Activated naive CD8-positive, alpha-beta T cell treated with anti-CD3 and anti-CD28 coated beads for 36 hours (primary cell): ENCODE data around the gene IGLL5. TPM values are rescaled to one million over a fixed set of nuclear protein-coding genes. Genes with fewer than 3 reads are reported as not detected.
A peak's percentile ranks its signal among the peaks of the same experiment; 100 is the strongest.

ENCODE experiments used
- DNase-seq: peaks from one replicate; pipeline ENCODE4 v3.0.0; 2021
- H3K27ac Mint-ChIP-seq: one replicate; pipeline ENCODE4 v1.8.0; 2022; ENCODE audit warnings: mild to moderate bottlenecking, moderate library complexity, mixed read lengths
- H3K27me3 Mint-ChIP-seq: one replicate; pipeline ENCODE4 v1.8.0; 2022; ENCODE audit warnings: mild to moderate bottlenecking, mixed read lengths
- H3K36me3 Mint-ChIP-seq: one replicate; pipeline ENCODE4 v1.8.0; 2021; ENCODE audit warnings: mild to moderate bottlenecking, mixed read lengths
- H3K4me1 Mint-ChIP-seq: one replicate; pipeline ENCODE4 v1.8.0; 2021; ENCODE audit warnings: mixed read lengths
- H3K4me3 Mint-ChIP-seq: one replicate; pipeline ENCODE4 v1.8.0; 2022; ENCODE audit warnings: mild to moderate bottlenecking, moderate library complexity, mixed read lengths
- H3K9me3 Mint-ChIP-seq: one replicate; pipeline ENCODE4 v1.8.0; 2022; ENCODE audit warnings: mixed read lengths
- total RNA-seq, 2 experiments: library from RNA; stranded (reverse); gene quantifications; one replicate each; pipeline ENCODE4 v1.2.3, GENCODE V29; 2021

Gene IGLL5
- total RNA-seq, 2 experiments from 2014 or later, result 0.62 to 0.93 TPM

- Mint-ChIP-seq H3K4me3 (no peak overlapping the region), H3K27me3 (no peaks in the 10 kb centered on the region), H3K36me3 (no peaks in the 10 kb centered on the region), H3K4me1 (peaks cover 24% of the 10 kb centered on the region), H3K27ac (peak overlapping the region; percentile 73), H3K9me3 (no peaks in the 10 kb centered on the region)
- peak; percentile 67 for DNase-seq
These were observed 41.2 kb downstream of the IGLL5 start for GRCh38 chr22:22928666-22929380.

GRCh38 chr22:22929381-22930221, 42.0 kb downstream of the IGLL5 start:
- H3K27ac Mint-ChIP-seq, result no peak overlapping the region

GRCh38 chr22:22930222-22930497, 42.5 kb downstream of the IGLL5 start:
- DNase-seq, result no peak
- Mint-ChIP-seq H3K27ac (peak overlapping the region; percentile 31), H3K4me3 (no peak overlapping the region), H3K27me3 (no peaks in the 10 kb centered on the region), H3K36me3 (no peaks in the 10 kb centered on the region), H3K4me1 (peaks cover 34% of the 10 kb centered on the region), H3K9me3 (no peaks in the 10 kb centered on the region)

More at GRCh38 chr22:22929381-22930221, 42.0 kb downstream of the IGLL5 start:
- Mint-ChIP-seq H3K4me3 (no peak overlapping the region), H3K4me1 (peaks cover 29% of the 10 kb centered on the region), H3K9me3 (no peaks in the 10 kb centered on the region), H3K27me3 (no peaks in the 10 kb centered on the region), H3K36me3 (no peaks in the 10 kb centered on the region)
- no peak for DNase-seq

- DNase-seq, result no peak
- Mint-ChIP-seq H3K27ac (no peak overlapping the region), H3K27me3 (no peaks in the 10 kb centered on the region), H3K4me1 (peaks cover 39% of the 10 kb centered on the region), H3K36me3 (no peaks in the 10 kb centered on the region), H3K9me3 (no peaks in the 10 kb centered on the region), H3K4me3 (no peak overlapping the region)
These were observed 43.2 kb downstream of the IGLL5 start for GRCh38 chr22:22930571-22931556.

GRCh38 chr22:22931557-22932270, 44.1 kb downstream of the IGLL5 start:
- Mint-ChIP-seq H3K4me3 (no peak overlapping the region), H3K27ac (no peak overlapping the region), H3K4me1 (peaks cover 42% of the 10 kb centered on the region), H3K36me3 (no peaks in the 10 kb centered on the region), H3K9me3 (no peaks in the 10 kb centered on the region), H3K27me3 (no peaks in the 10 kb centered on the region)
- no peak for DNase-seq

- Mint-ChIP-seq H3K36me3 (no peaks in the 10 kb centered on the region), H3K9me3 (no peaks in the 10 kb centered on the region), H3K4me3 (no peak overlapping the region), H3K27me3 (no peaks in the 10 kb centered on the region), H3K4me1 (peaks cover 41% of the 10 kb centered on the region), H3K27ac (no peak overlapping the region)
- DNase-seq, result no peak
These were observed 44.9 kb downstream of the IGLL5 start for GRCh38 chr22:22932512-22932941.

GRCh38 chr22:22933100-22933806, 45.6 kb downstream of the IGLL5 start:
- H3K27ac Mint-ChIP-seq, result peak overlapping the region; percentile 54
- no peaks in the 10 kb centered on the region for H3K27me3 Mint-ChIP-seq
- H3K4me3 Mint-ChIP-seq, result no peak overlapping the region
- H3K4me1 Mint-ChIP-seq, result peaks cover 38% of the 10 kb centered on the region
- no peaks in the 10 kb centered on the region for H3K36me3 Mint-ChIP-seq
- DNase-seq, result no peak
- H3K9me3 Mint-ChIP-seq, result no peaks in the 10 kb centered on the region

GRCh38 chr22:22933807-22934542, 46.4 kb downstream of the IGLL5 start:
- no peaks in the 10 kb centered on the region for H3K9me3 Mint-ChIP-seq
- H3K27me3 Mint-ChIP-seq, result no peaks in the 10 kb centered on the region
- peak overlapping the region; percentile 46 for H3K27ac Mint-ChIP-seq
- peaks cover 32% of the 10 kb centered on the region for H3K4me1 Mint-ChIP-seq
- no peak overlapping the region for H3K4me3 Mint-ChIP-seq
- no peaks in the 10 kb centered on the region for H3K36me3 Mint-ChIP-seq
- DNase-seq, result no peak

GRCh38 chr22:22934543-22935055, 47.0 kb downstream of the IGLL5 start:
- H3K9me3 Mint-ChIP-seq, result no peaks in the 10 kb centered on the region
- no peaks in the 10 kb centered on the region for H3K27me3 Mint-ChIP-seq
- DNase-seq, result no peak
- peaks cover 26% of the 10 kb centered on the region for H3K4me1 Mint-ChIP-seq
- peak overlapping the region; percentile 46 for H3K27ac Mint-ChIP-seq
- no peak overlapping the region for H3K4me3 Mint-ChIP-seq
- no peaks in the 10 kb centered on the region for H3K36me3 Mint-ChIP-seq

GRCh38 chr22:22935056-22935545, 47.5 kb downstream of the IGLL5 start:
- no peak for DNase-seq
- Mint-ChIP-seq H3K4me1 (peaks cover 26% of the 10 kb centered on the region), H3K9me3 (no peaks in the 10 kb centered on the region), H3K27ac (peak overlapping the region; percentile 53), H3K36me3 (no peaks in the 10 kb centered on the region), H3K27me3 (no peaks in the 10 kb centered on the region), H3K4me3 (no peak overlapping the region)

- H3K9me3 Mint-ChIP-seq, result no peaks in the 10 kb centered on the region
- no peaks in the 10 kb centered on the region for H3K27me3 Mint-ChIP-seq
- peaks cover 26% of the 10 kb centered on the region for H3K4me1 Mint-ChIP-seq
- no peaks in the 10 kb centered on the region for H3K36me3 Mint-ChIP-seq
- peak overlapping the region; percentile 53 for H3K27ac Mint-ChIP-seq
- DNase-seq, result peak; percentile 58
- H3K4me3 Mint-ChIP-seq, result no peak overlapping the region
These were observed 48.0 kb downstream of the IGLL5 start for GRCh38 chr22:22935546-22936157.

GRCh38 chr22:22936180-22936914, 48.7 kb downstream of the IGLL5 start:
- H3K36me3 Mint-ChIP-seq, result no peaks in the 10 kb centered on the region
- H3K4me3 Mint-ChIP-seq, result no peak overlapping the region
- H3K27me3 Mint-ChIP-seq, result no peaks in the 10 kb centered on the region
- H3K4me1 Mint-ChIP-seq, result peaks cover 23% of the 10 kb centered on the region
- H3K9me3 Mint-ChIP-seq, result no peaks in the 10 kb centered on the region
- no peak for DNase-seq
- no peak overlapping the region for H3K27ac Mint-ChIP-seq
